DOHH2 (cell line): ENCODE results near the gene BRCA2.

Experiments
- H3F3A ChIP-seq: fragments of 200-600 bp; sonication (generic), shearing (Covaris generic); 2 replicates; pipeline ENCODE4 v1.6.0; 2016; ENCODE audit warnings: antibody characterized with exemption, mild to moderate bottlenecking; ENCODE audit not compliant: control insufficient read depth, insufficient read depth
- H3K27ac ChIP-seq: fragments of 200-600 bp; sonication (generic); 2 replicates; pipeline ENCODE4 v1.5.1; 2014; ENCODE audit warnings: low read depth, mild to moderate bottlenecking, low read length, moderate library complexity
- H3K27me3 ChIP-seq: fragments of 200-600 bp; sonication (generic); 2 replicates; pipeline ENCODE4 v1.6.1; 2014; ENCODE audit warnings: mild to moderate bottlenecking, low read length, mixed read lengths; ENCODE audit not compliant: control insufficient read depth
- H3K36me3 ChIP-seq: fragments of 200-600 bp; sonication (generic); 2 replicates; pipeline ENCODE4 v1.6.1; 2014; ENCODE audit warnings: mild to moderate bottlenecking, low read length, moderate library complexity, mixed read lengths; ENCODE audit not compliant: control insufficient read depth
- H3K4me1 ChIP-seq: fragments of 200-600 bp; sonication (generic); 2 replicates; pipeline ENCODE4 v1.6.1; 2014; ENCODE audit warnings: mild to moderate bottlenecking, low read length, mixed read lengths; ENCODE audit not compliant: control insufficient read depth
- H3K4me2 ChIP-seq: fragments of 200-600 bp; sonication (generic); 2 replicates; pipeline ENCODE4 v1.6.0; 2014; ENCODE audit warnings: mild to moderate bottlenecking, low read length, moderate library complexity
- H3K4me3 ChIP-seq: fragments of 200-600 bp; sonication (generic); 2 replicates; pipeline ENCODE4 v1.5.1; 2014; ENCODE audit warnings: mild to moderate bottlenecking, low read length, mixed read lengths
- H3K79me2 ChIP-seq: fragments of 200-600 bp; sonication (generic); 2 replicates; pipeline ENCODE4 v1.6.1; 2014; ENCODE audit warnings: mild to moderate bottlenecking, low read length, mixed read lengths; ENCODE audit not compliant: control insufficient read depth
- H3K9me2 ChIP-seq: fragments of 200-600 bp; sonication (generic); replicated peaks from 2 replicates; pipeline ENCODE4 v1.6.1; 2014; ENCODE audit warnings: mild to moderate bottlenecking, low read length, mixed read lengths; ENCODE audit not compliant: control insufficient read depth
- H3K9me3 ChIP-seq: fragments of 200-600 bp; sonication (generic); 2 replicates; pipeline ENCODE4 v1.6.1; 2014; ENCODE audit warnings: antibody characterized with exemption, low read length, mixed read lengths; ENCODE audit not compliant: control insufficient read depth, insufficient read depth
- H4K20me1 ChIP-seq: fragments of 200-600 bp; sonication (generic); 2 replicates; pipeline ENCODE4 v1.6.0; 2014; ENCODE audit warnings: low read depth, mild to moderate bottlenecking, antibody characterized with exemption, low read length, moderate library complexity; ENCODE audit not compliant: control insufficient read depth, insufficient read depth
- CTCF ChIP-seq: fragments of 200-600 bp; sonication (generic); IDR thresholded peaks from one replicate; pipeline ENCODE4 v1.5.1; 2014; ENCODE audit warnings: antibody characterized with exemption, mild to moderate bottlenecking, low read depth, low read length; ENCODE audit not compliant: poor library complexity, severe bottlenecking
- EZH2phosphoT487 ChIP-seq: fragments of 200-600 bp; sonication (generic); IDR thresholded peaks from 2 replicates; pipeline ENCODE4 v1.6.1; 2017; ENCODE audit warnings: borderline replicate concordance, mild to moderate bottlenecking, antibody characterized with exemption, low read length, moderate library complexity, mixed read lengths

BRCA2 gene

GRCh38 chr13:32298695-32299094 is 16.6 kb upstream of the BRCA2 start:
- no peak overlapping the region for H3K4me3 ChIP-seq
- no peaks in the 10 kb centered on the region for H3F3A ChIP-seq
- no peaks in the 10 kb centered on the region for H3K4me1 ChIP-seq
- no peaks in the 10 kb centered on the region; the same call in 1 of the 2 replicates for H3K27me3 ChIP-seq
- no peaks in the 10 kb centered on the region for H3K9me3 ChIP-seq
- no peaks in the 10 kb centered on the region for H3K79me2 ChIP-seq
- peaks cover 5% of the 10 kb centered on the region; the same call in 1 of the 2 replicates for H3K36me3 ChIP-seq
- no peaks in the 10 kb centered on the region for H3K9me2 ChIP-seq
- no peak for TF ChIP-seq CTCF
- no peak for TF ChIP-seq EZH2phosphoT487
- no peak overlapping the region for H3K4me2 ChIP-seq
- no peaks in the 10 kb centered on the region for H4K20me1 ChIP-seq
- H3K27ac ChIP-seq = no peak overlapping the region

- no peak overlapping the region for H3K4me2 ChIP-seq
- TF ChIP-seq CTCF (no peak), EZH2phosphoT487 (no peak)
- no peaks in the 10 kb centered on the region; the same call in 1 of the 2 replicates for H3K27me3 ChIP-seq
- H3K4me1 ChIP-seq = no peaks in the 10 kb centered on the region
- peaks cover 5% of the 10 kb centered on the region; the same call in 1 of the 2 replicates for H3K36me3 ChIP-seq
- H4K20me1 ChIP-seq = no peaks in the 10 kb centered on the region
- H3K9me3 ChIP-seq = no peaks in the 10 kb centered on the region
- H3K4me3 ChIP-seq = no peak overlapping the region
- no peaks in the 10 kb centered on the region for H3K9me2 ChIP-seq
- H3K27ac ChIP-seq = no peak overlapping the region
- no peaks in the 10 kb centered on the region for H3F3A ChIP-seq
- no peaks in the 10 kb centered on the region for H3K79me2 ChIP-seq
These were observed 15.4 kb upstream of the BRCA2 start for GRCh38 chr13:32299893-32300292.

GRCh38 chr13:32300406-32300805 is 14.9 kb upstream of the BRCA2 start:
- H3K9me2 ChIP-seq = no peaks in the 10 kb centered on the region
- no peaks in the 10 kb centered on the region for H3K4me1 ChIP-seq
- no peaks in the 10 kb centered on the region; the same call in 1 of the 2 replicates for H3K27me3 ChIP-seq
- no peak overlapping the region for H3K4me3 ChIP-seq
- no peak overlapping the region for H3K27ac ChIP-seq
- 0 out of 2 replicates have a peak, but pooled peaks cover under 1% of the 10 kb centered on the region for H3K36me3 ChIP-seq
- no peaks in the 10 kb centered on the region for H3K9me3 ChIP-seq
- no peaks in the 10 kb centered on the region for H4K20me1 ChIP-seq
- TF ChIP-seq EZH2phosphoT487 = no peak
- no peak for TF ChIP-seq CTCF
- no peaks in the 10 kb centered on the region for H3F3A ChIP-seq
- no peak overlapping the region for H3K4me2 ChIP-seq
- H3K79me2 ChIP-seq = no peaks in the 10 kb centered on the region
